Measurements from ENCODE around the gene HLA-DMB.

The HLA-DMB gene

GRCh38 chr6:32940656-32941213, at the start of gene HLA-DMB:
Gene HLA-DMB, minus strand, starts transcription at chr6:32941028. Its CDS starts 221 bp downstream, at chr6:32940807.
- DNase-seq (ENCODE audit: low spot score) = no peak

- DNase-seq (ENCODE audit: low spot score) = no peak
Measured at GRCh38 chr6:32989368-32989767, 48.5 kb upstream of the HLA-DMB start.

GRCh38 chr6:32984622-32985389, 44.0 kb upstream of the HLA-DMB start:
- peak; percentile 82 for DNase-seq (ENCODE audit: low spot score)

GRCh38 chr6:32983964-32984621, 43.3 kb upstream of the HLA-DMB start:
- no peak for DNase-seq (ENCODE audit: low spot score)

GRCh38 chr6:32983493-32983848, 42.6 kb upstream of the HLA-DMB start:
- DNase-seq (ENCODE audit: low spot score) = no peak

- no peak for DNase-seq (ENCODE audit: low spot score)
Measured at GRCh38 chr6:32982702-32983492, 42.1 kb upstream of the HLA-DMB start.

GRCh38 chr6:32982084-32982701, 41.4 kb upstream of the HLA-DMB start:
- DNase-seq (ENCODE audit: low spot score) = no peak

GRCh38 chr6:32980488-32981038, 39.7 kb upstream of the HLA-DMB start:
- no peak for DNase-seq (ENCODE audit: low spot score)

GRCh38 chr6:32979720-32980487, 39.1 kb upstream of the HLA-DMB start:
- DNase-seq (ENCODE audit: low spot score) = no peak

- no peak for DNase-seq (ENCODE audit: low spot score)
Measured at GRCh38 chr6:32977953-32978324, 37.1 kb upstream of the HLA-DMB start.

- no peak for DNase-seq (ENCODE audit: low spot score)
Measured at GRCh38 chr6:32977272-32977952, 36.6 kb upstream of the HLA-DMB start.

- DNase-seq (ENCODE audit: low spot score) = no peak
Measured at GRCh38 chr6:32976334-32977069, 35.7 kb upstream of the HLA-DMB start.

- DNase-seq (ENCODE audit: low spot score) = no peak
Measured at GRCh38 chr6:32975886-32976285, 35.1 kb upstream of the HLA-DMB start.

- no peak for DNase-seq (ENCODE audit: low spot score)
Measured at GRCh38 chr6:32974541-32975308, 33.9 kb upstream of the HLA-DMB start.

GRCh38 chr6:32974016-32974333, 33.1 kb upstream of the HLA-DMB start:
- no peak for DNase-seq (ENCODE audit: low spot score)

GRCh38 chr6:32973144-32974015, 32.6 kb upstream of the HLA-DMB start:
- DNase-seq (ENCODE audit: low spot score) = no peak

GRCh38 chr6:32972353-32973143, 31.7 kb upstream of the HLA-DMB start:
- DNase-seq (ENCODE audit: low spot score) = peak; percentile 70
